ENCODE results near the gene KHNYN.
"Not testable (repeated sequence)": the region's sequence is repeated elsewhere in the genome, so short reads cannot be mapped to it uniquely, and the experiment has no call there.

Gene KHNYN

GRCh38 chr14:24481622-24482324, 52.0 kb downstream of the KHNYN start:
- DNase-seq = peak; percentile 57

DNA sequence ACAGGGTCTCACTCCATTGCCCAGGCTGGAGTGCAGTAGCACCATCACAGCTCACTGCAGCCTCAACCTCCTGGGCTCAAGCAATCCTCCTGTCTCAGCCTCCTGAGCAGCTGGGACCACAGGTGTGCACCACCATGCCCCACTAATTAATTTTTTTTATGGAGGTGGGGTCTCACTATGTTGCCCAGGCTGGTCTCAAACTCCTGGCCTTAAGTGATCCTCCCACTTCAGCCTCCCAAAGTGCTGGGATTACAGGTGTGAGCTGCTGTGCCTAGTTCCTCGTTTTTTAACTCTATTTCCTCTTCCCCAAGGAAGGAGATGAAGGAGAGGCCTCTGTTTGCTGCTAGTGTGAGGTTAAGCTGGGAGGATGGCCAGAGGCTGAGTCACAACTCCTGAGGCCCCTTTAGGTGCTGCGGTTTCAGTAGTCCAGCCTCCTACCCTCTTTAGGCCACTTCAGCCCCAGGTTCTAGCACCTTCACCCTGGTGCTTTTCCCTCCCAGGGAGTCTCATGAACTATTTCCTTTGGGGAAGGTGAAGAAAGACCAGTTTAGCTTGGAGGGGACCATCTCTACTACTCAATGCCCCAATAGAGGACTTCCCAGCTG, 53.0 kb downstream of the KHNYN start:
- not testable (repeated sequence) for DNase-seq

GRCh38 chr14:24483604-24484252, 54.0 kb downstream of the KHNYN start:
- DNase-seq = peak; percentile 42
